Endothelial cell (in vitro differentiated cells): ENCODE results near the gene FRS2. TPM values are rescaled to one million over a fixed set of nuclear protein-coding genes. Genes with fewer than 3 reads are reported as not detected.

Experiments used
- DNase-seq: peaks from one replicate; pipeline ENCODE4 v3.0.0; 2021; ENCODE audit warnings: low spot score
- H3K27ac Mint-ChIP-seq: one replicate; pipeline ENCODE4 v1.8.0; 2021; ENCODE audit warnings: mixed read lengths, inconsistent platforms; ENCODE audit not compliant: unreplicated experiment
- H3K27me3 Mint-ChIP-seq: one replicate; pipeline ENCODE4 v1.8.0; 2021; ENCODE audit warnings: mild to moderate bottlenecking, moderate library complexity, mixed read lengths, inconsistent platforms; ENCODE audit not compliant: unreplicated experiment
- H3K36me3 Mint-ChIP-seq: one replicate; pipeline ENCODE4 v1.8.0; 2021; ENCODE audit warnings: mild to moderate bottlenecking, low read depth, mixed read lengths, inconsistent platforms; ENCODE audit not compliant: unreplicated experiment
- H3K4me1 Mint-ChIP-seq: one replicate; pipeline ENCODE4 v1.8.0; 2021; ENCODE audit warnings: mild to moderate bottlenecking, mixed read lengths, inconsistent platforms; ENCODE audit not compliant: unreplicated experiment
- H3K4me3 Mint-ChIP-seq: one replicate; pipeline ENCODE4 v1.8.0; 2021; ENCODE audit warnings: mild to moderate bottlenecking, mixed read lengths, inconsistent platforms; ENCODE audit not compliant: unreplicated experiment
- H3K9me3 Mint-ChIP-seq: one replicate; pipeline ENCODE4 v1.8.0; 2021; ENCODE audit warnings: mixed read lengths, inconsistent platforms; ENCODE audit not compliant: unreplicated experiment
- CTCF ChIP-seq: fragments of 200-600 bp; sonication (generic); IDR thresholded peaks from one replicate; pipeline ENCODE4 v1.5.0; 2021; ENCODE audit warnings: antibody characterized with exemption; ENCODE audit not compliant: unreplicated experiment
- total RNA-seq: library from RNA; stranded (reverse); fragmentation: NEBNext Ultra II Directional; extraction: Animal tissue kit (Norgen Biotek cat#: 25700); gene quantifications from one replicate; pipeline ENCODE4 v1.2.1, GENCODE V29; 2021; ENCODE audit not compliant: unreplicated experiment

Gene FRS2
- total RNA-seq, 1 donor from 2014 or later, result 22.9 TPM

GRCh38 chr12:69548687-69549086 is 78.5 kb downstream of the FRS2 start:
- Mint-ChIP-seq H3K36me3 (peaks cover under 1% of the 10 kb centered on the region), H3K4me1 (no peaks in the 10 kb centered on the region), H3K27me3 (peaks cover 3% of the 10 kb centered on the region), H3K9me3 (no peaks in the 10 kb centered on the region), H3K27ac (no peak overlapping the region), H3K4me3 (no peak overlapping the region)
- TF ChIP-seq CTCF, result no peak
- no peak for DNase-seq

GRCh38 chr12:69550569-69551350 is 80.6 kb downstream of the FRS2 start:
- Mint-ChIP-seq H3K4me3 (no peak overlapping the region), H3K27me3 (peaks cover 3% of the 10 kb centered on the region), H3K36me3 (no peaks in the 10 kb centered on the region), H3K4me1 (no peaks in the 10 kb centered on the region), H3K27ac (no peak overlapping the region), H3K9me3 (no peaks in the 10 kb centered on the region)
- no peak for DNase-seq
- TF ChIP-seq CTCF, result no peak

GRCh38 chr12:69553628-69554248 is 83.5 kb downstream of the FRS2 start:
- peaks cover 2% of the 10 kb centered on the region for H3K27me3 Mint-ChIP-seq
- no peaks in the 10 kb centered on the region for H3K36me3 Mint-ChIP-seq
- no peak overlapping the region for H3K4me3 Mint-ChIP-seq
- no peaks in the 10 kb centered on the region for H3K9me3 Mint-ChIP-seq
- no peak for DNase-seq
- no peak for TF ChIP-seq CTCF
- no peaks in the 10 kb centered on the region for H3K4me1 Mint-ChIP-seq
- no peak overlapping the region for H3K27ac Mint-ChIP-seq

- no peak overlapping the region for H3K4me3 Mint-ChIP-seq
- no peaks in the 10 kb centered on the region for H3K27me3 Mint-ChIP-seq
- no peaks in the 10 kb centered on the region for H3K4me1 Mint-ChIP-seq
- DNase-seq, result no peak
- no peaks in the 10 kb centered on the region for H3K36me3 Mint-ChIP-seq
- H3K9me3 Mint-ChIP-seq, result no peaks in the 10 kb centered on the region
- no peak overlapping the region for H3K27ac Mint-ChIP-seq
- no peak for TF ChIP-seq CTCF
Measured at GRCh38 chr12:69555461-69555860, 85.3 kb downstream of the FRS2 start.

GRCh38 chr12:69556383-69556782 is 86.2 kb downstream of the FRS2 start:
- no peak for DNase-seq
- no peak for TF ChIP-seq CTCF
- Mint-ChIP-seq H3K4me3 (no peak overlapping the region), H3K27me3 (no peaks in the 10 kb centered on the region), H3K36me3 (no peaks in the 10 kb centered on the region), H3K4me1 (no peaks in the 10 kb centered on the region), H3K27ac (no peak overlapping the region), H3K9me3 (no peaks in the 10 kb centered on the region)
